Neural progenitor cell (in vitro differentiated cells): ENCODE data around the gene SLCO3A1. TPM values are rescaled to one million over a fixed set of nuclear protein-coding genes. Genes with fewer than 3 reads are reported as not detected.

ENCODE experiments used
- DNase-seq: peaks from one replicate; pipeline ENCODE4 v3.0.0-alpha.2; 2016; ENCODE audit warnings: low spot score
- H2AFZ ChIP-seq: fragments of 200-600 bp; sonication (generic); replicated peaks from 2 replicates; pipeline ENCODE4 v1.6.1; 2016; ENCODE audit warnings: antibody characterized with exemption
- H3F3A ChIP-seq: fragments of 200-600 bp; sonication (generic); 2 replicates; pipeline ENCODE4 v1.6.1; 2016; ENCODE audit warnings: antibody characterized with exemption, low read depth
- H3K27ac ChIP-seq: fragments of 200-600 bp; sonication (generic); 2 replicates; pipeline ENCODE4 v1.5.1; 2016; ENCODE audit warnings: mild to moderate bottlenecking
- H3K27me3 ChIP-seq: fragments of 200-600 bp; sonication (generic); 2 replicates; pipeline ENCODE4 v1.6.1; 2016; ENCODE audit warnings: mild to moderate bottlenecking, moderate library complexity
- H3K36me3 ChIP-seq: fragments of 200-600 bp; sonication (generic); 2 replicates; pipeline ENCODE4 v1.5.1; 2016
- H3K4me1 ChIP-seq: fragments of 200-600 bp; sonication (generic); 2 replicates; pipeline ENCODE4 v1.6.1; 2016; ENCODE audit warnings: mixed run types
- H3K4me2 ChIP-seq: fragments of 200-600 bp; sonication (generic); 2 replicates; pipeline ENCODE4 v1.6.1; 2016
- H3K4me3 ChIP-seq: fragments of 200-600 bp; sonication (generic); 2 replicates; pipeline ENCODE4 v1.5.1; 2016
- H3K79me2 ChIP-seq: fragments of 200-600 bp; sonication (generic); 2 replicates; pipeline ENCODE4 v1.6.1; 2016; ENCODE audit warnings: low read depth
- H3K9ac ChIP-seq: fragments of 200-600 bp; sonication (generic); 2 replicates; pipeline ENCODE4 v1.6.1; 2016
- H3K9me3 ChIP-seq: fragments of 200-600 bp; sonication (generic); 2 replicates; pipeline ENCODE4 v1.5.1; 2016; ENCODE audit warnings: low read depth
- H4K20me1 ChIP-seq: fragments of 200-600 bp; sonication (generic); 2 replicates; pipeline ENCODE4 v1.6.1; 2016; ENCODE audit warnings: low read depth
- H3K27ac Mint-ChIP-seq: 3 replicates; pipeline ENCODE4 v1.8.0; 2021; ENCODE audit warnings: mixed read lengths
- H3K27me3 Mint-ChIP-seq: 2 replicates; pipeline ENCODE4 v1.8.0; 2022; ENCODE audit warnings: low read depth, mild to moderate bottlenecking, inconsistent platforms, moderate library complexity, mixed read lengths; ENCODE audit not compliant: insufficient read depth
- H3K36me3 Mint-ChIP-seq: 3 replicates; pipeline ENCODE4 v1.8.0; 2021; ENCODE audit warnings: mixed read lengths
- H3K4me1 Mint-ChIP-seq: 3 replicates; pipeline ENCODE4 v1.8.0; 2021; ENCODE audit warnings: mixed read lengths
- H3K4me3 Mint-ChIP-seq: 3 replicates; pipeline ENCODE4 v1.8.0; 2021; ENCODE audit warnings: mild to moderate bottlenecking, moderate library complexity, mixed read lengths
- H3K9me3 Mint-ChIP-seq: 3 replicates; pipeline ENCODE4 v1.8.0; 2020; ENCODE audit warnings: mixed read lengths
- CTCF ChIP-seq: fragments of 200-600 bp; sonication (generic); IDR thresholded peaks from 2 replicates; pipeline ENCODE4 v1.5.1; 2017; ENCODE audit warnings: antibody characterized with exemption, mild to moderate bottlenecking
- EZH2 ChIP-seq: fragments of 200-600 bp; sonication (generic); IDR thresholded peaks from 2 replicates; pipeline ENCODE4 v1.6.1; 2017; ENCODE audit warnings: antibody characterized with exemption, mild to moderate bottlenecking, moderate library complexity
- EZH2phosphoT487 ChIP-seq: fragments of 200-600 bp; sonication (generic); IDR thresholded peaks from 2 replicates; pipeline ENCODE4 v1.6.1; 2017; ENCODE audit warnings: antibody characterized with exemption
- total RNA-seq: library from RNA; depleted of rRNA; stranded (reverse); fragments of >200 nt; gene quantifications from 2 replicates; pipeline ENCODE4 v1.2.3, GENCODE V29; 2015; ENCODE audit warnings: low replicate concordance

The SLCO3A1 gene
- total RNA-seq, 1 donor from 2014 or later = 6.6 TPM

DNA sequence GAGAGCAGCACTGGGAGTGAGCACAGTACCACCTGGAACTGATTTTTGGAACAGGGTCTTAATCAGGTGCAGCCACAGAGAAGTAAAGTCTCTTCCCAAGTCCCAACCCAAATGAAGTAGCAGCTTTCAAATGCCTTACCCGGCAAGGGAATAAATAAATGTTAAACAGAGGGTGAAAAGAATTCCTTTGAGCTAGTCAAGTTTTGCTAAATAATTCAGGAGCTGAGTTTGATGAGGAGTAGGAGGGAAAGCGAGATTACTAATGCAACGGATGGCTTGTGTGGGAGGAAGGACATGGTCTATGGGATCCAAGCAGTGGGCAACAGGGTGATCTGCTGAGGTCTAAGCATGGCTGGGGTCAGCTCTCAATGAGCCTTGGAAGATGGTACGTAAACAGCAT is 335.7 kb downstream of the SLCO3A1 start:
- no peaks in the 10 kb centered on the region for H3K9me3 ChIP-seq
- Mint-ChIP-seq H3K4me1 (peaks cover 11% of the 10 kb centered on the region), H3K4me3 (no peak overlapping the region), H3K27me3 (no peaks in the 10 kb centered on the region), H3K36me3 (no peaks in the 10 kb centered on the region), H3K27ac (peak overlapping the region; percentile 72), H3K9me3 (no peaks in the 10 kb centered on the region)
- H3F3A ChIP-seq = no peaks in the 10 kb centered on the region
- no peak for DNase-seq
- no peaks in the 10 kb centered on the region for H3K36me3 ChIP-seq
- no peak overlapping the region for H3K27ac ChIP-seq
- no peak overlapping the region for H3K9ac ChIP-seq
- H2AFZ ChIP-seq = no peak overlapping the region
- peaks cover 8% of the 10 kb centered on the region for H3K4me1 ChIP-seq
- H3K4me3 ChIP-seq = no peak overlapping the region
- H3K79me2 ChIP-seq = no peaks in the 10 kb centered on the region
- no peaks in the 10 kb centered on the region for H4K20me1 ChIP-seq
- H3K27me3 ChIP-seq = no peaks in the 10 kb centered on the region
- no peak overlapping the region for H3K4me2 ChIP-seq
- no peak for TF ChIP-seq EZH2phosphoT487

DNA sequence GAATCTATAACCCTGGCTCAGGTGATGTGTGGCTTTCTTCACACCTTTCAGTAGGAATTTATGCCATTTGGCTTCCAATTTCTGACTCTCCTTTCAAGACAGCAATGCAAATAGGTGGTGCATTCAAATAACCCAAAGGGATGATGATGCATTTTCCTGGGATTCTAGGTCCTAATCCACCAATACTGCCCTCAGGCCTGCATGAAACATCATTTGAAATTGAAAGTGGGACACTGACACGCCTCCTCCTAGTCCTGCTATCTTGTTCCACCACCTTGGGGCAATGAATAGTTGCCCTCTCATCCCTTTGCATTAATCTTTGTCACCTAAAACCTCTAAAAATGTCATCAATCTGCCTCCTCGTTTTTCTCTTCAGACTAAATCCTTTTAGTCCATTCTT is 341.7 kb downstream of the SLCO3A1 start:
- Mint-ChIP-seq H3K36me3 (no peaks in the 10 kb centered on the region), H3K27me3 (no peaks in the 10 kb centered on the region), H3K4me3 (no peak overlapping the region), H3K4me1 (peaks cover 15% of the 10 kb centered on the region), H3K27ac (no peak overlapping the region), H3K9me3 (no peaks in the 10 kb centered on the region)
- Histone ChIP-seq H3F3A (peaks cover 28% of the 10 kb centered on the region), H4K20me1 (no peaks in the 10 kb centered on the region), H3K4me1 (peaks cover 23% of the 10 kb centered on the region), H3K4me3 (no peak overlapping the region), H3K27me3 (no peaks in the 10 kb centered on the region), H3K27ac (no peak overlapping the region), H3K4me2 (no peak overlapping the region), H3K9me3 (no peaks in the 10 kb centered on the region), H2AFZ (no peak overlapping the region), H3K36me3 (no peaks in the 10 kb centered on the region), H3K79me2 (no peaks in the 10 kb centered on the region), H3K9ac (no peak overlapping the region)
- TF ChIP-seq EZH2phosphoT487 = no peak
- no peak for TF ChIP-seq EZH2
- no peak for TF ChIP-seq CTCF
- DNase-seq = no peak

DNA sequence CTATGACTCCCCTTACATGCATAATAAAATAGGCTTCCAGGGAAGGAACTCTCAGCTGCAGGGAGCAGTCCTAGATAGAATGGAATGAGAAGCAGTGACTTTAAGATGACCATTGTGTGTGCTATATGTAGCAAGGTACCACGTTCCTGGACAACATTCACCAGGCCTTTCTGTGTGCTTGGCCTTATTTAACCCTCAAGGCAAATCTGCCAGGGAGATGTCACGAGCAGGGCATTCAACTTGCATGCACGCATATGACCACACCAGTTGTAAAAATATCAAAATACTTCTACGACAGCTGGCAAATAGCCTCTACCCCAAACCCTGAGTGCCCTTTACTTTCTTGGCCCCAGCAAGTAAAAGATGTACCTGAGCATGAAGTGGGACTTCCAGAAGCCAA is 342.8 kb downstream of the SLCO3A1 start:
- Histone ChIP-seq H3K9me3 (no peaks in the 10 kb centered on the region), H3K9ac (no peak overlapping the region), H3K27ac (no peak overlapping the region), H3K79me2 (no peaks in the 10 kb centered on the region), H3K36me3 (no peaks in the 10 kb centered on the region), H3F3A (peaks cover 28% of the 10 kb centered on the region), H3K4me3 (no peak overlapping the region), H2AFZ (peak overlapping the region; percentile 34), H3K27me3 (no peaks in the 10 kb centered on the region), H3K4me2 (no peak overlapping the region), H4K20me1 (no peaks in the 10 kb centered on the region), H3K4me1 (peaks cover 23% of the 10 kb centered on the region)
- no peak overlapping the region for H3K4me3 Mint-ChIP-seq
- peaks cover 4% of the 10 kb centered on the region for H3K9me3 Mint-ChIP-seq
- no peaks in the 10 kb centered on the region for H3K36me3 Mint-ChIP-seq
- peaks cover 3% of the 10 kb centered on the region for H3K27me3 Mint-ChIP-seq
- no peak for TF ChIP-seq CTCF
- TF ChIP-seq EZH2phosphoT487 = no peak
- no peak for TF ChIP-seq EZH2
- no peak for DNase-seq
- no peak overlapping the region for H3K27ac Mint-ChIP-seq
- peaks cover 15% of the 10 kb centered on the region for H3K4me1 Mint-ChIP-seq

DNA sequence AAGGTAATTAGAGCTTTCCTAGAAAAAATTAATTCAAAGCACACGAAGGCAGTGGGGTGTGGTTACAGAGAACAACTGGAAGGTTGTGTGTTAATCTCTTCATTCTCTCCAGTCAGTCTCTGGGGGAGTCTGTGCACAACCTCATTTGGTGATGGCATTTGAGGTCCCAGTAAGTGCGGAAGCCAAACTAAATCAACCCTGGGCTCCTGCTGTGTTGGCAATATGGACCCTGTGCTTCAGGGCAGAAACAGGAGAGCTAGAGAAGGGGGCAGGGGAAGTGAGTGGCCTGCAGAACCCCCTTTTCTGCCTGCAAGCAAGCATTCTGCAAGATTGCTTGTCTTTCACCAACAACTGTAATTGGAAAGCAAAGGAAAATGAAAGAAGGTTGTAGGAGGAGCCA is 344.2 kb downstream of the SLCO3A1 start:
- no peaks in the 10 kb centered on the region for H4K20me1 ChIP-seq
- H3K36me3 ChIP-seq = no peaks in the 10 kb centered on the region
- H3K4me2 ChIP-seq = peak overlapping the region; percentile 46
- peaks cover 23% of the 10 kb centered on the region for H3K4me1 ChIP-seq
- H3F3A ChIP-seq = peaks cover 28% of the 10 kb centered on the region
- H3K9me3 ChIP-seq = no peaks in the 10 kb centered on the region
- peak overlapping the region; percentile 43 for H3K27ac Mint-ChIP-seq
- H3K9ac ChIP-seq = no peak overlapping the region
- H3K27me3 ChIP-seq = no peaks in the 10 kb centered on the region
- H3K9me3 Mint-ChIP-seq = peaks cover 5% of the 10 kb centered on the region
- peak overlapping the region; percentile 90 for H2AFZ ChIP-seq
- peak overlapping the region; percentile 16 for H3K4me3 ChIP-seq
- DNase-seq = peak; percentile 64
- H3K4me3 Mint-ChIP-seq = no peak overlapping the region
- peaks cover 5% of the 10 kb centered on the region for H3K27me3 Mint-ChIP-seq
- TF ChIP-seq EZH2phosphoT487 (no peak), CTCF (no peak), EZH2 (no peak)
- no peaks in the 10 kb centered on the region for H3K36me3 Mint-ChIP-seq
- H3K79me2 ChIP-seq = no peaks in the 10 kb centered on the region
- peaks cover 15% of the 10 kb centered on the region for H3K4me1 Mint-ChIP-seq
- peak overlapping the region; percentile 91 for H3K27ac ChIP-seq
